ENCODE measurements around the gene KBTBD13.
"Not testable (repeated sequence)": the region's sequence is repeated elsewhere in the genome, so short reads cannot be mapped to it uniquely, and the experiment has no call there.

The KBTBD13 gene

DNA sequence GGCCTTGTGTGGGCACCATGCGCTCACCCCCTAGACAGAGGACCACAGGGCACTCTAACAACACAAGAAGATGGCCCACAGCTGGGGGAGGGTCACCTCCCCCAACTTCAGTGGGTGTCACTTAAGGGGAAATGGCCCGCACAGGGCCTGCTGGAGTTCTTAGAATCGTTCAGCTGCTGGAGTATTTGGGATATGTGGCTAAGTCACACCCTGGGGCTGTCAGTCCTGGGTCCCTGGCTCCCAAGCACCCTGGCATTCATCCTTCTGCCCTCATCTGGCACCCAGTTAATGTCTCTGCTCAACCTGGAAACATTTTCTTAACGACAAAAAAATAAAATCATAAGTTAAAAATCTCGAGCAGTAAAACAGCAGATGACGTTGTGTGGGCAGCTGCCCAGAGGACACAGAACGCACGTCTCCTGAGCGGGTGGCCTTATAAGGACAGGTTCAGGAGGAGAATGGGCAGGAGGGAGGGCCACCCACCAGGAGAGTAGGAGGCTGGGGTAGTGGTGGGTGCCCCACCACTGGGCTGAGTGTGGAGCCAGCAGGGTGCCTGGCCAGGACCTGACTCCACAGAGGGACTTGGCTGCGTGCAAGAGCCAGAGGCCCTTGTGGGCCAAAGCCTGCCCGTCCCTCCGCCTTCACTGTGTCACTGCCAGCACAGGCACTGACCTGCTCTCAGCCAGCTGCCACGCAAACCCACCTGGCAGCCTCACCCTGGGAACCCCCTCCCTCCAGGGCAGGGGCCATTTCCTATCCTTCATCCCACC is 11.5 kb downstream of the KBTBD13 start:
- no peak for DNase-seq (ENCODE audit: extremely low read depth in 1 of 2, low read depth in 1 of 2)

- no peak for DNase-seq (ENCODE audit: extremely low read depth in 1 of 2, low read depth in 1 of 2)
Observed at GRCh38 chr15:65088643-65089021, 12.1 kb downstream of the KBTBD13 start.

GRCh38 chr15:65089206-65089824 is 12.8 kb downstream of the KBTBD13 start:
- DNase-seq (ENCODE audit: extremely low read depth in 1 of 2, low read depth in 1 of 2) = no peak

GRCh38 chr15:65091946-65092770 is 15.6 kb downstream of the KBTBD13 start:
- no peak for DNase-seq (ENCODE audit: extremely low read depth in 1 of 2, low read depth in 1 of 2)

GRCh38 chr15:65092911-65093792 is 16.6 kb downstream of the KBTBD13 start:
- DNase-seq (ENCODE audit: extremely low read depth in 1 of 2, low read depth in 1 of 2) = no peak

DNA sequence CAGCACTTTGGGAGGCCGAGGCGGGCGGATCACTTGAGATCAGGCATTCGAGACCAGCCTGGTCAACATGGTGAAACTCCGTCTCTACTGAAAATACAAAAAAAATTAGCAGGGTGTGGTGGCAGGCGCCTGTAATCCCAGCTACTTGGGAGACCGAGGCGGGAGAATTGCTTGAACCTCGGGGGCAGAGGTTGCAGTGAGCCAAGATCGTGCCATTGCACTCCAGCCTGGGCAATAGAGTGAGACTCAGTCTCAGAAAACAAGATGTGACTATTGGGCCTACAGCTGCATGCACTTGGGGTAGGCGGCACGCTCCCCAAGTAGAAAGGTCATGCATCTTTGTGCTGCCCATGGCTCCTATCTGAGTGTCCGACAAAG is 17.2 kb downstream of the KBTBD13 start:
- not testable (repeated sequence) for DNase-seq (ENCODE audit: extremely low read depth in 1 of 2, low read depth in 1 of 2)

DNA sequence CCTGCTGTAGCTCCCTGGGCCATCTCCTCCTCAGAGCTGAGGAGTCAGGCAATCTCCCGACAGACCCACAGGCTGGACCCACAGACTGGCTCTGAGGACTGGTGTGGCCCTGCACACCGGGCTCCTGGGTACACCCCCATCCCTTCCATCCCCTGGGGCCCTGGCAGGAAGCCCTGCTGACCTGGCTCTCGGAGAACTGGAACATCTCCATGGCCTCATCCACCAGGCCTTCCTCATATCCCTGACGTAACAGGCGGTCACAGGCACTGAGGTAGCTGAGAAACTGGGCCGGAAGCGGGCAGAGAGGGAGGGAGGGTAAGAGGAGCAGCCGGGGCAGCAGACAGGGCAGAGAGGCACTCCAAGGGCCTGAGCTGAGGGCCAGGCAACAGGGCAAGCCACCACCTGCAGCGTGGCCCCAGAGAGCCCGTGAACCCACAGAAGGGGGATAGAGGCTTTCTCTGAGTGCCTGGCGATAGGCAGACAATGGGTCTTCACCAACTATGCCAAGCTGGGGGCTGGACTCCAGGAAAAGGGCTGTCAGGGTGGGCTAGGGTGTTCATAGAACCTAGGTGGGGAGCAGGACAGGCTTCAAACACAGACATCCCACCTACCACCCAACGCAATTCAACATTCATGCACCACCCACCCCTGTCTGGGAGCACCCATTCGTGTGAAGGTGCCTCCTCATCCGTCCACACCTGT is 17.9 kb downstream of the KBTBD13 start:
- no peak for DNase-seq (ENCODE audit: extremely low read depth in 1 of 2, low read depth in 1 of 2)

DNA sequence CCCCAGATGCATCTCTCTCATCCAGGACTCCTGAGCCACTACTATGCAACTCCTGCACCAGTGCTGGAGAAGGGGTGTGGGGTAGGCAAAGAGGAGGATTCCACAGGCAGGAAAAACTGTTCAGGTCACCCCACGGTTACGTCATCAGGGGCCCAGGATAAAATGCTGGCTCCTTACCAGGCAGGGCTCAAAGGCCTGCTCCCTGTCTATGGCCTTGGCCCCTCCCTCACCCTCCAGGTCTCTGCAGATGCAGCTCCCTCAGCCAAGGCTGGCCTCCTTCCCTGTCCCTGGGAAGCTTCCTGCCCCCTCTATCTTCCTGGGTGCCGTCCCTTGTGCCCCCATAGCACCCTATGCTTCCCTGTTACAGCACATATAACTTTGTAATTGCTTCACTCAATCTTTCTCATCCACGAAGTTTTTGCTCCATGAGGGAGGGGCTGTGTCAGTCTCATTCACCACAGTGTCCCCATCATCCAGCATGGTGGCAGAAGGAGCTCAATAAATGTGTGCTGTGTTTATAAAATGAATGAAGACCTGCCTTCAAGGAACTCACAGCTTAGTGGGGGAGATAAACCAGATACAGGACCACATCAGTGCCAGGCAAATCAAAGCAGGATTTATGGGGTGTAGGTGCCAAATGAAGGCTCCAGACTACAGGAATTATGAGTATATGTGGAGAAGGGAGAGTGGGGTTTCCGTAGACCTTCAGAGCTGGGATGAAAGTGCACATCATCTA is 18.6 kb downstream of the KBTBD13 start:
- DNase-seq (ENCODE audit: extremely low read depth in 1 of 2, low read depth in 1 of 2) = no peak

DNA sequence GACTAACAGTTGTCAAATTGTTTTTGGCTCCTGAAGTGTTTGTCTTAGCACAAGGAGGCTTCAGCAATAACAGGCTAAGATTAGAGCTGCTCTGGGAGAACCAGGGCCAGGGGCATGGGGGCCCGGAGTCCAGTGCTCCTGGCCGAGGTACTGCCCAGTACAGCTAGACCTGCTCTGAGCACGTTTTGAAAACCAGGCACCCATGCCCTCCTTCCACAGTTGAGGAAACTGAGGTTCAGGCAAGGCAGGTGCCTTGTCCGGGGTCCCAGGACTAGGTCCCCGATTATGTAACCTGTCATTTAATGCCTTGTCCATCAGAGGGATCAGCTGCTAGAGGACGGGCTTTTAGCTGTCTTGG is 19.2 kb downstream of the KBTBD13 start:
- DNase-seq (ENCODE audit: extremely low read depth in 1 of 2, low read depth in 1 of 2) = no peak

DNA sequence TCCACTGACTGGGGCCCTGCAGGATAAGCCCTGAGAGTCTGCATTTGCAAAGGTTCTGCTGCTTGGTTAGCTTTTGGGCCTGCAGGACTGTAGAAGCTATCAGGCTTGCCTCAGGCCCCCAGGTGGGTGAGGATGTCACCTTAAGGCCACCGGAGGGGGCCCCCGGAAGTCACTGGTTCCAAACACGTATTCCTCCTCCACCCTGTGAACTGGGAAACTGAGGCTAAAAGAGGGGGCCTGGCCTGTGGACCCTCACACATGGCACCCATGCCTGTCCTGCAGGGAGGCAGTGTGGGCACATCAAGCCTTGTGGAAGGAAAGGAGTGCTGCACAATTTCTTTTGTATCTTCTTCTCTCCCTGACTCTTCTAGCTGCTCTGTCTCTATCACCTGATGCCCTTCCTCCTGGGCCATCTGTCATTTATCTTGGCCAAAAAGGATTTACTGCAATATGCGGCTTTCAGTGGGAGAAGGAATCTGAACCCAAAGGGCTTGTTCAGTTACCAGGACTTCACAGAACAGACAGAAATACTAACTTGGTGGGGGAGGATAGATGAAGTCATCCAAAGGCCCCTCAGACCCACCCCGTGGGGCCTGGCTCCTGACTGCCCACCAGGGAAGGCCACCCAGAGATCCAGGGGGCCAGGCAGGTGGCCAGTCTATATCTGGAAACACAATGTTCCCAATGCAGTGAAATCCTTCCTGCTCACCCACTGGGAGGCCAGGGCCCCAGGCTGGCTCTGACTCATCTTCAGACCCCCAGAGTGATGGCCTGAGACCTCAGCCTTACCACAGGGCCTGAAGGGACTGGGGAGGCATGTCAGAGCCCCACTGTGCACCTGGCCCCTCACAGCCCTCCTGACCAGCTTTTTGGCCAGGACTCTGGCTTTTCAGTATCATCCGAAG is 20.2 kb downstream of the KBTBD13 start:
- DNase-seq (ENCODE audit: extremely low read depth in 1 of 2, low read depth in 1 of 2) = no peak

GRCh38 chr15:65097651-65098263 is 21.2 kb downstream of the KBTBD13 start:
- no peak for DNase-seq (ENCODE audit: extremely low read depth in 1 of 2, low read depth in 1 of 2)

DNA sequence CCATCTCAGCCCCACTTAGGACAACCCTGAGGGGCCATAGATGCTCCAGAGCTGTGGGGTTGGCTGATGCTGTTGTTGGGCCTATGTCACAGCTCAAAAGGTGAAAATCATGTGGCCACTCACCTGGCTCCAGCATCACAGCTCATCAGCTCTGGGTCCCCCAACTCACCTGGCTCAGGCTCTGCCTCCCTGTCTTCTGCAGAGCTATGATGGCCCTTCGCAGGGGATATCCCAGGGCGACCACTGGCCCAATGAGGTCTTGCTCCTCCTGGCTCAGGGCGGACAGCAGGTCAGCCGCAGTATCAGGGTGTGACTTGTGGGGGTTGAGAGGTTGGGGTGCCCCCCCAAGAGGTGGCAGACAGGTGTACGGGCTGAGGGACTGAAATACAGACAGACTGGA is 22.8 kb downstream of the KBTBD13 start:
- no peak for DNase-seq (ENCODE audit: extremely low read depth in 1 of 2, low read depth in 1 of 2)

DNA sequence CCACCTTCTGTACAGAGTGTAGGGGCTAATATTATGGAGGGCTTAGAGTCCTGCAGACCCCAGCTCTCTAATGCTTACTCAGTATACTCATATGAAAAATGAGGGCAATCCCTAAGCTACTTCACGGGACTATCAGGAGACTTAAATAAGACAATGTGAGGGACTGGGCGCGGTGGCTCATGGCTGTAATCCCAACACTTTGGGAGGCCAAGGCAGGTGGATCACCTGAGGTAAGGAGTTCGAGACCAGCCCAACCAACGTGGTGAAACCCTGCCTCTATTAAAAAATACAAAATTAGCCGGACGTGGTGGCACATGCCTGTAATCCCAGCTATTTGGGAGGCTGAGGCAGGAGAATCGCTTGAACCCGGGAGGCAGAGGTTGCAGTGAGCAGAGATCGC is 23.3 kb downstream of the KBTBD13 start:
- DNase-seq (ENCODE audit: extremely low read depth in 1 of 2, low read depth in 1 of 2) = not testable (repeated sequence)

GRCh38 chr15:65100442-65100841 is 23.9 kb downstream of the KBTBD13 start:
- no peak for DNase-seq (ENCODE audit: extremely low read depth in 1 of 2, low read depth in 1 of 2)

- DNase-seq (ENCODE audit: extremely low read depth in 1 of 2, low read depth in 1 of 2) = peak in 1 of 2 donors; percentile 42
Observed at GRCh38 chr15:65101411-65101890, 24.9 kb downstream of the KBTBD13 start.

DNA sequence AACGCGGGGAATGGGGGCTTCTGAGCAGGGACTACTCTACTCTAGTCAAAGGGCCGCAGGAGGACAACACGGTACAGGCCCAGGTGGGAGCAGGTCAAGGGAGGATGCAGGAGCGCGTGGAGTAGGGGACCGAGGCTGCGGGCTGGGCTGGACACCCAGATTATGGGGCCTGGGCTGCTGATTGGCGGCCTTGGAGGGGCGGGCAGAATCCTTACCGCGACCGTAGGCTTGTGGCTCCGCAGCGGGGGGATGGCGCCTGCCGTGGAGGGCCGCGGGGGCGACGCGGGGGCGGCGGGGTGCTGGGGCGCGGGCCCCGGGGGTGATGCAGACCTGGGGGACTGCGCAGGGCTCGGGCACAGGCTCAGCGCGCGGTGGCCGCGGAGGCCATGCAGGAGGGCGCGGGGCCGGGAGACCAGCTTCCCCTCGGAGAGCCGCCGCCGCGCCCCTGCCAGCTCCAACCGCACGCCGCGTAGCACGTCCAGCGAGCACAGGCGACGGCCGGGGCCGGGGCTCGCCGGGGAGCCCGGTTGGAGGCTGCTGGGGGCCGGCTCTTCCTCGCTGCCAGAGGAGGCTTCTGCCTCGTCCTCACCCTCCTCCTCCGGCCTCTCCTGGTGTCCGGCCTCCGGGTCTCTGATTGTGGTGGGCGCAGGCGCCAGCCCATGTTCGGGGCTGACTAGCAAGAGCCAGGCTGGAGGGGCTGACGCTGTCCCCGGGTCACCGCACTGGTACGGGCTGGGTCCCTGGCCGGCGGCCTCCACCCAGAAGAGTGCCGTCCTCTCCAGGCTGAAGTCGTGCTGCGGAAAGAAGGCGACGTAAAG is 25.6 kb downstream of the KBTBD13 start:
- no peak for DNase-seq (ENCODE audit: extremely low read depth in 1 of 2, low read depth in 1 of 2)

DNA sequence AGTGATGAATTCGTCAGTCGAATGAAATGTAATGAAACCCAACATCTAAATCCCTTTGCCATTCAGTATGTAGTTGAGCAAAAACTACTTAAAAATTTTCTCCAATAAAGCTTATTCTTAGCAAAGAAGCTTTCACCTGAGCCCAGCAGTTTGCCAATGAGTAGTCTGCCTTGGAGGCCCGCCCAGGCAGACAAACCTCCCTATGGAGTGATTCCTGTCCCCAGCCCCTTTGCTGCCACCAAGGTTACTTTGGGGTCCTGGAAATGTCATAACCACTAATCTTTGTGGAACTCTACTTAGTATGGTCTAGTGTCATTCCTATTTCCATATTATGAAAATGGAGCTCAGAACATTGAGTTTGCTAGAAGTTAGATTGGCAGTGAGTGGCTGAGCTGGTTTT is 26.4 kb downstream of the KBTBD13 start:
- no peak for DNase-seq (ENCODE audit: extremely low read depth in 1 of 2, low read depth in 1 of 2)
